ENCODE data around the gene EEIG1. TPM values are rescaled to one million over a fixed set of nuclear protein-coding genes. Genes with fewer than 3 reads are reported as not detected.
"Not testable (repeated sequence)": the region's sequence is repeated elsewhere in the genome, so short reads cannot be mapped to it uniquely, and the experiment has no call there.

The EEIG1 gene
- total RNA-seq (2014; rRNA removed; shearing (Covaris generic)), result 2.9 and 6.3 TPM in 2 replicates

- DNase-seq (ENCODE audit: low read depth), result peak; percentile 99
Observed at GRCh38 chr9:127980706-127981558, at the start of gene EEIG1. Gene EEIG1, minus strand, starts transcription at chr9:127980989. Its CDS starts 852 bp downstream, at chr9:127980137.

GRCh38 chr9:128027705-128028104, 46.9 kb upstream of the EEIG1 start:
- DNase-seq (ENCODE audit: low read depth), result no peak

GRCh38 chr9:128026773-128027541, 46.2 kb upstream of the EEIG1 start:
- peak; percentile 53 for DNase-seq (ENCODE audit: low read depth)

GRCh38 chr9:128026255-128026772, 45.5 kb upstream of the EEIG1 start:
- no peak for DNase-seq (ENCODE audit: low read depth)

- DNase-seq (ENCODE audit: low read depth), result no peak
Observed at GRCh38 chr9:128025736-128026135, 44.9 kb upstream of the EEIG1 start.

- no peak for DNase-seq (ENCODE audit: low read depth)
Observed at GRCh38 chr9:128024761-128025308, 44.0 kb upstream of the EEIG1 start.

GRCh38 chr9:128023671-128024070, 42.9 kb upstream of the EEIG1 start:
- not testable (repeated sequence) for DNase-seq (ENCODE audit: low read depth)

- DNase-seq (ENCODE audit: low read depth), result peak; percentile 69
Observed at GRCh38 chr9:128022886-128023285, 42.1 kb upstream of the EEIG1 start.

- no peak for DNase-seq (ENCODE audit: low read depth)
Observed at GRCh38 chr9:128021098-128021497, 40.3 kb upstream of the EEIG1 start.

GRCh38 chr9:128020692-128021091, 39.9 kb upstream of the EEIG1 start:
- no peak for DNase-seq (ENCODE audit: low read depth)

GRCh38 chr9:128015696-128016095, 34.9 kb upstream of the EEIG1 start:
- DNase-seq (ENCODE audit: low read depth), result no peak

GRCh38 chr9:128011071-128011817, 30.5 kb upstream of the EEIG1 start:
- no peak for DNase-seq (ENCODE audit: low read depth)

- DNase-seq (ENCODE audit: low read depth), result no peak
Observed at GRCh38 chr9:128009639-128010038, 28.9 kb upstream of the EEIG1 start.

- DNase-seq (ENCODE audit: low read depth), result no peak
Observed at GRCh38 chr9:128008171-128008570, 27.4 kb upstream of the EEIG1 start.

GRCh38 chr9:128007566-128008138, 26.9 kb upstream of the EEIG1 start:
- peak; percentile 74 for DNase-seq (ENCODE audit: low read depth)

- DNase-seq (ENCODE audit: low read depth), result peak; percentile 47
Observed at GRCh38 chr9:128006332-128006996, 25.7 kb upstream of the EEIG1 start.

- DNase-seq (ENCODE audit: low read depth), result no peak
Observed at GRCh38 chr9:128005923-128006322, 25.1 kb upstream of the EEIG1 start.

GRCh38 chr9:128003966-128004604, 23.3 kb upstream of the EEIG1 start:
- no peak for DNase-seq (ENCODE audit: low read depth)

GRCh38 chr9:128002959-128003358, 22.2 kb upstream of the EEIG1 start:
- DNase-seq (ENCODE audit: low read depth), result no peak

GRCh38 chr9:128001779-128002298, 21.1 kb upstream of the EEIG1 start:
- DNase-seq (ENCODE audit: low read depth), result peak; percentile 91
